Endothelial cell of umbilical vein (primary cell): ENCODE data around the gene CD247. TPM values are rescaled to one million over a fixed set of nuclear protein-coding genes. Genes with fewer than 3 reads are reported as not detected.

Experiments used
- BruUV-seq: library from RNA; stranded (reverse); fragments of 400-500 nt; replicated peaks from 2 replicates; lab custom pipeline; 2021; lab: Mats Ljungman, UMichigan
- CTCF ChIA-PET: fragments of 300-600, 350-600 bp; sonication (Branson Sonifier 250); formaldehyde crosslinking; loops from one replicate; lab custom pipeline; 2021; ENCODE audit warnings: antibody characterized with exemption, inconsistent platforms; lab: Charles Lee
- POLR2A ChIA-PET: fragments of 300-600, 350-600 bp; sonication (Branson Sonifier 250); formaldehyde crosslinking; loops from one replicate; lab custom pipeline; 2021; ENCODE audit warnings: antibody characterized with exemption, inconsistent platforms; lab: Charles Lee
- DNase-seq: peaks from one replicate; pipeline ENCODE4 v3.0.0-alpha.2; 2011; ENCODE audit warnings: low read depth, low spot score
- FAIRE-seq: peaks from 2 replicates; lab custom pipeline; 2011; peaks lifted over from hg19 to GRCh38; lab: Jason Lieb, UNC
- H2AFZ ChIP-seq: 2 replicates; pipeline ENCODE4 v1.6.0; 2012; ENCODE audit warnings: low read depth, low read length, control low read depth, inconsistent platforms
- H3K27ac ChIP-seq: 2 replicates; pipeline ENCODE4 v1.5.1; 2011; ENCODE audit warnings: low read depth, mild to moderate bottlenecking, control low read depth, low read length, moderate library complexity; ENCODE audit not compliant: insufficient read depth
- H3K27me3 ChIP-seq, 2 experiments: 2 replicates each; pipeline versions ENCODE4 v1.6.0 to v1.6.1; 2011; ENCODE audit warnings: low read length in 2 of 2, mixed read lengths in 1 of 2; ENCODE audit not compliant: control insufficient read depth in 2 of 2, insufficient read depth in 2 of 2
- H3K36me3 ChIP-seq, 2 experiments: 2 replicates in 1 of 2; 3 replicates in 1 of 2; pipeline ENCODE4 v1.5.1; 2011; ENCODE audit warnings: low read length in 2 of 2, mild to moderate bottlenecking in 1 of 2, moderate library complexity in 1 of 2; ENCODE audit not compliant: control insufficient read depth in 2 of 2, insufficient read depth in 2 of 2; ENCODE audit errors: extremely low read depth in 1 of 2
- H3K4me1 ChIP-seq: 3 replicates; pipeline ENCODE4 v1.5.1; 2011; ENCODE audit warnings: mild to moderate bottlenecking, low read length; ENCODE audit not compliant: control insufficient read depth, insufficient read depth; ENCODE audit errors: extremely low read depth
- H3K4me2 ChIP-seq: 2 replicates; pipeline ENCODE4 v1.6.1; 2011; ENCODE audit warnings: low read length, control low read depth, mixed read lengths; ENCODE audit not compliant: insufficient read depth
- H3K4me3 ChIP-seq, 3 experiments: fragments of 200-600 bp in 1 of 3; sonication (generic), shearing (Covaris generic) in 1 of 3; replicated peaks in 1 of 3; 2 replicates each; pipeline ENCODE4 v1.5.1; 2011 to 2016; ENCODE audit warnings: control low read depth in 3 of 3, low read length in 3 of 3, mild to moderate bottlenecking in 2 of 3, inconsistent platforms in 1 of 3, low read depth in 1 of 3, moderate library complexity in 1 of 3; ENCODE audit not compliant: insufficient read depth in 1 of 3
- H3K79me2 ChIP-seq: 2 replicates; pipeline ENCODE4 v1.6.0; 2012; ENCODE audit warnings: low read length, inconsistent platforms; ENCODE audit not compliant: control insufficient read depth, insufficient read depth
- H3K9ac ChIP-seq: replicated peaks from 2 replicates; pipeline ENCODE3; 2011; ENCODE audit warnings: low read length, control low read depth; ENCODE audit not compliant: insufficient read depth; ENCODE audit errors: extremely low read depth
- H3K9me1 ChIP-seq: replicated peaks from 3 replicates; pipeline ENCODE4 v1.6.0; 2011; ENCODE audit warnings: mild to moderate bottlenecking, low read length; ENCODE audit not compliant: control insufficient read depth, insufficient read depth; ENCODE audit errors: extremely low read depth
- H3K9me3 ChIP-seq: replicated peaks from 2 replicates; pipeline ENCODE4 v1.5.1; 2012; ENCODE audit warnings: low read length, inconsistent platforms; ENCODE audit not compliant: control insufficient read depth, insufficient read depth
- H4K20me1 ChIP-seq: replicated peaks from 2 replicates; pipeline ENCODE3; 2011; ENCODE audit warnings: mild to moderate bottlenecking, low read length; ENCODE audit not compliant: control insufficient read depth, insufficient read depth; ENCODE audit errors: extremely low read depth
- CTCF ChIP-seq, 2 donors: IDR thresholded peaks; 1 replicate in 1 of 2; 2 replicates in 1 of 2; pipeline ENCODE4 v1.5.1; 2011; ENCODE audit warnings: low read length in 2 of 2, mild to moderate bottlenecking in 2 of 2, moderate library complexity in 2 of 2, control low read depth in 1 of 2, inconsistent platforms in 1 of 2, low read depth in 1 of 2; ENCODE audit not compliant: insufficient read depth in 1 of 2; ENCODE audit errors: extremely low read depth in 1 of 2
- EZH2 ChIP-seq: IDR thresholded peaks from 2 replicates; pipeline ENCODE4 v1.6.1; 2012; ENCODE audit warnings: borderline replicate concordance, low read depth, mild to moderate bottlenecking, moderate library complexity, low read length, inconsistent platforms; ENCODE audit not compliant: severe bottlenecking
- FOS ChIP-seq: IDR thresholded peaks from 2 replicates; pipeline ENCODE4 v1.6.1; 2011; ENCODE audit warnings: mild to moderate bottlenecking, low read length, moderate library complexity, borderline replicate concordance; ENCODE audit not compliant: insufficient read depth
- GATA2 ChIP-seq: IDR thresholded peaks from 2 replicates; pipeline ENCODE4 v1.7.0; 2011; ENCODE audit warnings: low read depth, mild to moderate bottlenecking, moderate library complexity, mixed read lengths, low read length; ENCODE audit not compliant: insufficient read length, insufficient read depth
- JUN ChIP-seq: IDR thresholded peaks from 2 replicates; pipeline ENCODE4 v1.6.1; 2011; ENCODE audit warnings: borderline replicate concordance, low read depth; ENCODE audit not compliant: insufficient read length, insufficient read depth
- MAX ChIP-seq: IDR thresholded peaks from 2 replicates; pipeline ENCODE4 v1.6.1; 2011; ENCODE audit not compliant: insufficient read depth, insufficient read length
- MYC ChIP-seq: IDR thresholded peaks from one replicate; pipeline ENCODE4 v1.6.1; 2011; ENCODE audit warnings: mild to moderate bottlenecking, low read depth, low read length
- POLR2A ChIP-seq: IDR thresholded peaks from 2 replicates; pipeline ENCODE4 v1.6.1; 2012; ENCODE audit warnings: low read depth, mild to moderate bottlenecking, control low read depth, low read length
- POLR2AphosphoS5 ChIP-seq: IDR thresholded peaks from 2 replicates; pipeline ENCODE4 v1.6.1; 2012; ENCODE audit warnings: low read depth, mild to moderate bottlenecking, control low read depth, low read length, moderate library complexity; ENCODE audit not compliant: insufficient read depth
- dilution Hi-C: fragments of 300-500 bp; cut with MboI; formaldehyde crosslinking; loops from one replicate; pipeline ENCODE4 v1.15.0; 2019; ENCODE audit warnings: low sequenced_read_pairs; ENCODE audit not compliant: extremely low pct_ligation_motif_present
- intact Hi-C: fragments of 100-400 bp; cut with micrococcal nuclease; formaldehyde crosslinking; loops from one replicate; pipeline ENCODE4 v1.10.0; 2022
- polyA plus RNA-seq, 4 experiments: library from polyadenylated mRNA; depleted of rRNA in 3 of 4; stranded (reverse) in 3 of 4; unstranded in 1 of 4; fragments of >200 nt; gene quantifications; 2 replicates each; pipeline versions ENCODE4 v1.2.1 to v1.2.3, GENCODE V29; 2011 to 2012; ENCODE audit warnings: missing spikeins in 1 of 4
- total RNA-seq: library from RNA; stranded (reverse); gene quantifications from 2 replicates; pipeline ENCODE4 v1.2.3, GENCODE V29; 2021

The CD247 gene
- total and polyA plus RNA-seq, 2 donors (not counting 3 experiments of a cell fraction or from before 2014, with no cell fraction given) = not detected

- CTCF ChIA-PET = no interaction called here
- no peaks in the 10 kb centered on the region for H4K20me1 ChIP-seq
- FAIRE-seq (no peak), DNase-seq (no peak)
- TF ChIP-seq GATA2 (no peak), FOS (no peak), POLR2AphosphoS5 (no peak), POLR2A (no peak), MYC (no peak), MAX (no peak), EZH2 (no peak), JUN (no peak), CTCF (IDR thresholded peaks at IDR 0.05; ENCODE audit: extremely low read depth in 1 of 2, insufficient read depth in 1 of 2, low read depth in 1 of 2, low read length in 2 of 2) (no peak)
- BruUV-seq = no TSS peak
- POLR2A ChIA-PET = no interaction called here
- no peak overlapping the region for H3K27ac ChIP-seq
- no peak overlapping the region for H3K4me2 ChIP-seq
- intact Hi-C loops = no loop called here
- no peaks in the 10 kb centered on the region for H3K9me1 ChIP-seq
- peaks cover 0 to 3% of the 10 kb centered on the region in 2 experiments for H3K27me3 ChIP-seq
- H2AFZ ChIP-seq = no peak overlapping the region
- H3K36me3 ChIP-seq = no peaks in the 10 kb centered on the region
- no peaks in the 10 kb centered on the region for H3K4me1 ChIP-seq
- no peaks in the 10 kb centered on the region for H3K9me3 ChIP-seq
- no peak overlapping the region for H3K4me3 ChIP-seq
- no peaks in the 10 kb centered on the region for H3K79me2 ChIP-seq
- no peak overlapping the region for H3K9ac ChIP-seq
- dilution Hi-C loops = no loop called here
These were observed 6.8 kb downstream of the CD247 start for GRCh38 chr1:167511374-167511986.
